T-helper 1 cell treated with Interleukin-12 subunit alpha and Interleukin-12 subunit beta and Interleukin-4 antibody, amounts not matched to agents 30 μg/mL and 1 μg/mL, for 36 hours (primary cell): ENCODE measurements around the gene TBX5.

ENCODE experiments used
- H3K27ac Mint-ChIP-seq: one replicate; pipeline ENCODE4 v1.8.0; 2021; ENCODE audit warnings: mild to moderate bottlenecking, mixed read lengths
- H3K27me3 Mint-ChIP-seq: one replicate; pipeline ENCODE4 v1.8.0; 2021; ENCODE audit warnings: low read depth, mixed read lengths
- H3K36me3 Mint-ChIP-seq: one replicate; pipeline ENCODE4 v1.8.0; 2021; ENCODE audit warnings: low read depth, mixed read lengths
- H3K4me1 Mint-ChIP-seq: one replicate; pipeline ENCODE4 v1.8.0; 2021; ENCODE audit warnings: low read depth, mixed read lengths
- H3K4me3 Mint-ChIP-seq: one replicate; pipeline ENCODE4 v1.8.0; 2021; ENCODE audit warnings: mild to moderate bottlenecking, moderate library complexity, mixed read lengths
- H3K9me3 Mint-ChIP-seq: one replicate; pipeline ENCODE4 v1.8.0; 2021; ENCODE audit warnings: mixed read lengths

Gene TBX5

GRCh38 chr12:114344831-114345230 is 61.1 kb downstream of the TBX5 start:
- H3K27me3 Mint-ChIP-seq = no peaks in the 10 kb centered on the region
- no peaks in the 10 kb centered on the region for H3K4me1 Mint-ChIP-seq
- no peaks in the 10 kb centered on the region for H3K36me3 Mint-ChIP-seq
- no peak overlapping the region for H3K4me3 Mint-ChIP-seq
- H3K27ac Mint-ChIP-seq = no peak overlapping the region
- no peaks in the 10 kb centered on the region for H3K9me3 Mint-ChIP-seq

GRCh38 chr12:114344303-114344663 is 61.7 kb downstream of the TBX5 start:
- Mint-ChIP-seq H3K9me3 (no peaks in the 10 kb centered on the region), H3K27ac (no peak overlapping the region), H3K36me3 (no peaks in the 10 kb centered on the region), H3K27me3 (no peaks in the 10 kb centered on the region), H3K4me3 (no peak overlapping the region), H3K4me1 (no peaks in the 10 kb centered on the region)

- Mint-ChIP-seq H3K4me1 (no peaks in the 10 kb centered on the region), H3K9me3 (no peaks in the 10 kb centered on the region), H3K27me3 (no peaks in the 10 kb centered on the region), H3K4me3 (no peak overlapping the region), H3K27ac (no peak overlapping the region), H3K36me3 (no peaks in the 10 kb centered on the region)
Measured at GRCh38 chr12:114343585-114344302, 62.2 kb downstream of the TBX5 start.

- no peaks in the 10 kb centered on the region for H3K9me3 Mint-ChIP-seq
- H3K27ac Mint-ChIP-seq = no peak overlapping the region
- H3K4me1 Mint-ChIP-seq = no peaks in the 10 kb centered on the region
- no peaks in the 10 kb centered on the region for H3K36me3 Mint-ChIP-seq
- H3K27me3 Mint-ChIP-seq = no peaks in the 10 kb centered on the region
- no peak overlapping the region for H3K4me3 Mint-ChIP-seq
Measured at GRCh38 chr12:114342656-114343055, 63.3 kb downstream of the TBX5 start.

GRCh38 chr12:114341635-114342034 is 64.3 kb downstream of the TBX5 start:
- Mint-ChIP-seq H3K4me1 (no peaks in the 10 kb centered on the region), H3K4me3 (no peak overlapping the region), H3K36me3 (no peaks in the 10 kb centered on the region), H3K27me3 (no peaks in the 10 kb centered on the region), H3K27ac (no peak overlapping the region), H3K9me3 (no peaks in the 10 kb centered on the region)

GRCh38 chr12:114340231-114340630 is 65.7 kb downstream of the TBX5 start:
- Mint-ChIP-seq H3K9me3 (no peaks in the 10 kb centered on the region), H3K4me3 (no peak overlapping the region), H3K27ac (no peak overlapping the region), H3K36me3 (no peaks in the 10 kb centered on the region), H3K27me3 (no peaks in the 10 kb centered on the region), H3K4me1 (no peaks in the 10 kb centered on the region)

GRCh38 chr12:114339626-114340025 is 66.3 kb downstream of the TBX5 start:
- Mint-ChIP-seq H3K4me3 (no peak overlapping the region), H3K27me3 (no peaks in the 10 kb centered on the region), H3K27ac (no peak overlapping the region), H3K36me3 (no peaks in the 10 kb centered on the region), H3K4me1 (no peaks in the 10 kb centered on the region), H3K9me3 (no peaks in the 10 kb centered on the region)

- no peak overlapping the region for H3K4me3 Mint-ChIP-seq
- peaks cover 4% of the 10 kb centered on the region for H3K9me3 Mint-ChIP-seq
- no peak overlapping the region for H3K27ac Mint-ChIP-seq
- H3K36me3 Mint-ChIP-seq = no peaks in the 10 kb centered on the region
- no peaks in the 10 kb centered on the region for H3K27me3 Mint-ChIP-seq
- H3K4me1 Mint-ChIP-seq = no peaks in the 10 kb centered on the region
Measured at GRCh38 chr12:114335607-114336006, 70.3 kb downstream of the TBX5 start.

- Mint-ChIP-seq H3K4me1 (no peaks in the 10 kb centered on the region), H3K27ac (no peak overlapping the region), H3K9me3 (peaks cover 7% of the 10 kb centered on the region), H3K36me3 (no peaks in the 10 kb centered on the region), H3K27me3 (no peaks in the 10 kb centered on the region), H3K4me3 (no peak overlapping the region)
Measured at GRCh38 chr12:114334395-114334794, 71.5 kb downstream of the TBX5 start.

GRCh38 chr12:114328292-114328691 is 77.7 kb downstream of the TBX5 start:
- H3K4me1 Mint-ChIP-seq = no peaks in the 10 kb centered on the region
- H3K27me3 Mint-ChIP-seq = no peaks in the 10 kb centered on the region
- H3K4me3 Mint-ChIP-seq = no peak overlapping the region
- no peaks in the 10 kb centered on the region for H3K36me3 Mint-ChIP-seq
- no peak overlapping the region for H3K27ac Mint-ChIP-seq
- H3K9me3 Mint-ChIP-seq = peaks cover 7% of the 10 kb centered on the region

- no peak overlapping the region for H3K27ac Mint-ChIP-seq
- H3K4me1 Mint-ChIP-seq = no peaks in the 10 kb centered on the region
- H3K9me3 Mint-ChIP-seq = peaks cover 7% of the 10 kb centered on the region
- H3K4me3 Mint-ChIP-seq = no peak overlapping the region
- H3K36me3 Mint-ChIP-seq = no peaks in the 10 kb centered on the region
- no peaks in the 10 kb centered on the region for H3K27me3 Mint-ChIP-seq
Measured at GRCh38 chr12:114327765-114328164, 78.2 kb downstream of the TBX5 start.

GRCh38 chr12:114321524-114321923 is 84.4 kb downstream of the TBX5 start:
- Mint-ChIP-seq H3K9me3 (no peaks in the 10 kb centered on the region), H3K27me3 (no peaks in the 10 kb centered on the region), H3K27ac (no peak overlapping the region), H3K36me3 (no peaks in the 10 kb centered on the region), H3K4me1 (no peaks in the 10 kb centered on the region), H3K4me3 (no peak overlapping the region)

GRCh38 chr12:114320968-114321367 is 85.0 kb downstream of the TBX5 start:
- H3K27ac Mint-ChIP-seq = no peak overlapping the region
- H3K9me3 Mint-ChIP-seq = no peaks in the 10 kb centered on the region
- no peaks in the 10 kb centered on the region for H3K27me3 Mint-ChIP-seq
- H3K36me3 Mint-ChIP-seq = no peaks in the 10 kb centered on the region
- no peak overlapping the region for H3K4me3 Mint-ChIP-seq
- H3K4me1 Mint-ChIP-seq = no peaks in the 10 kb centered on the region

- no peak overlapping the region for H3K27ac Mint-ChIP-seq
- H3K9me3 Mint-ChIP-seq = no peaks in the 10 kb centered on the region
- H3K4me1 Mint-ChIP-seq = no peaks in the 10 kb centered on the region
- H3K4me3 Mint-ChIP-seq = no peak overlapping the region
- no peaks in the 10 kb centered on the region for H3K36me3 Mint-ChIP-seq
- no peaks in the 10 kb centered on the region for H3K27me3 Mint-ChIP-seq
Measured at GRCh38 chr12:114320101-114320500, 85.8 kb downstream of the TBX5 start.

GRCh38 chr12:114319422-114319821 is 86.5 kb downstream of the TBX5 start:
- Mint-ChIP-seq H3K4me3 (no peak overlapping the region), H3K27ac (no peak overlapping the region), H3K4me1 (no peaks in the 10 kb centered on the region), H3K36me3 (no peaks in the 10 kb centered on the region), H3K27me3 (no peaks in the 10 kb centered on the region), H3K9me3 (no peaks in the 10 kb centered on the region)

GRCh38 chr12:114318984-114319383 is 87.0 kb downstream of the TBX5 start:
- no peaks in the 10 kb centered on the region for H3K36me3 Mint-ChIP-seq
- no peaks in the 10 kb centered on the region for H3K4me1 Mint-ChIP-seq
- H3K9me3 Mint-ChIP-seq = no peaks in the 10 kb centered on the region
- no peaks in the 10 kb centered on the region for H3K27me3 Mint-ChIP-seq
- H3K27ac Mint-ChIP-seq = no peak overlapping the region
- H3K4me3 Mint-ChIP-seq = no peak overlapping the region
